Heart left ventricle (tissue), 16 donors: ENCODE data around the gene NFIB. TPM values are rescaled to one million over a fixed set of nuclear protein-coding genes. Genes with fewer than 3 reads are reported as not detected.

Experiments
- ATAC-seq, 4 donors: fragments of 200-7000 bp; cut with Tn5 transposase; one replicate each; pipeline ENCODE4 v1.9.1; 2020 to 2022; ENCODE audit warnings: moderate library complexity in 4 of 4, mild to moderate bottlenecking in 3 of 4, moderate number of reproducible peaks in 1 of 4
- DNase-seq, 5 donors: peaks; one replicate each; pipeline ENCODE4 v3.0.0-alpha.2; 2020
- H3K27ac ChIP-seq, 12 donors: fragments of 200-600 bp; sonication (generic) in 4 of 12; one replicate each; pipeline versions ENCODE4 v1.5.0 to v1.8.0; 2016 to 2022; ENCODE audit warnings: mild to moderate bottlenecking in 2 of 12
- H3K27me3 ChIP-seq, 9 donors: fragments of 200-600 bp; sonication (generic) in 2 of 9; one replicate each; pipeline versions ENCODE4 v1.5.1 to v1.8.0; 2016 to 2022; ENCODE audit warnings: mild to moderate bottlenecking in 3 of 9
- H3K36me3 ChIP-seq, 9 donors: fragments of 200-600 bp; sonication (generic) in 2 of 9; one replicate each; pipeline versions ENCODE4 v1.5.0 to v1.8.0; 2018 to 2022; ENCODE audit warnings: mild to moderate bottlenecking in 2 of 9
- H3K4me1 ChIP-seq, 12 donors: fragments of 200-600 bp; sonication (generic) in 4 of 12; one replicate each; pipeline versions ENCODE4 v1.5.0 to v1.8.0; 2016 to 2022; ENCODE audit warnings: mild to moderate bottlenecking in 3 of 12
- H3K4me3 ChIP-seq, 12 donors: fragments of 200-600 bp; sonication (generic) in 4 of 12; one replicate each; pipeline versions ENCODE4 v1.5.0 to v1.8.0; 2017 to 2022; ENCODE audit warnings: mild to moderate bottlenecking in 9 of 12, moderate library complexity in 4 of 12
- H3K9me3 ChIP-seq, 12 donors: fragments of 200-600 bp; sonication (generic) in 4 of 12; one replicate each; pipeline versions ENCODE4 v1.5.0 to v1.8.0; 2016 to 2022; ENCODE audit warnings: mild to moderate bottlenecking in 1 of 12
- POLR2A ChIP-seq, 2 donors: fragments of 450-650 bp; IDR thresholded peaks; one replicate each; pipeline ENCODE4 v1.6.1; 2017; ENCODE audit warnings: antibody characterized with exemption in 2 of 2, mild to moderate bottlenecking in 2 of 2, moderate library complexity in 2 of 2
- WGBS, 4 donors: extraction: QIAGEN DNeasy Blood & Tissue Kit in 2 of 4; methylation state at CpG; one replicate each; pipeline versions ENCODE4 v1.1.5 to v1.1.7; 2013 to 2018; 5-methylcytosine and 5-hydroxymethylcytosine counted together
- intact Hi-C, 10 donors: fragments of 100-400 bp; cut with DNase I; formaldehyde crosslinking; loops; one replicate each; pipeline versions ENCODE4 v1.11.1 to v1.14.2; 2022
- polyA plus RNA-seq, 2 donors: library from polyadenylated mRNA; stranded (reverse); fragments of 200-250 nt; gene quantifications; one replicate each; pipeline ENCODE4 v1.2.3, GENCODE V29; 2013
- total RNA-seq, 9 donors: library from RNA; depleted of rRNA in 2 of 9; stranded (reverse); fragments of >200 nt in 2 of 9; fragmentation: NEBNext Ultra II Directional in 3 of 9; extraction: Animal tissue kit (Norgen Biotek cat#: 25700) in 3 of 9; gene quantifications; one replicate each; pipeline versions ENCODE4 v1.1.0 to v1.2.4, GENCODE V29; 2016 to 2023
- TF ChIP-seq, protein P1 (sequence below), 12 donors: fragments of 200-600 bp; sonication (generic) in 4 of 12; IDR thresholded peaks; one replicate each; pipeline versions ENCODE4 v1.5.0 to v1.8.0; 2018 to 2022; ENCODE audit warnings: antibody characterized with exemption in 12 of 12, mild to moderate bottlenecking in 5 of 12
- donor health status: ischemic (EF 13 %, LVEDD 7.1; RV severe dilation, severe dysfunction).
- donor health status: healthy with polysubstance abuse.
- donor health status: DM: no; HTN: yes; CAD: no.
- donor health status: DM: no; HTN: no; CAD: no.
- donor health status: ischemic (EF 25% LVEDD 6.9; RV normal size, moderate dysfunction).
- donor health status: ischemic (EF 25% LVEDD 5.7; RV mildly dilated, moderate dysfunction).
- donor health status: healthy.
- donor health status: DM: yes; HTN: yes; CAD: no.
- donor health status: ischemic (EF 35%, LVEDD 5.7; RV mildly dilated, moderate dysfunction).
- donor health status: nonischemic (EF 11% LVEDD 7.7; RV severe dilation, severe dysfunction).
- donor health status: DM: yes; HTN: yes; CAD: no.
- donor health status: PGD.
- donor health status: ischemic (EF 29% LVEDD 5.4; RV normal size, mild dysfunction).
- donor health status: nonischemic (EF 23%, LVEDD 6.1; RV moderate dilation, normal function).

Gene NFIB
- total and polyA plus RNA-seq, 11 donors: 24.5 to 148 (median 98.2) TPM

DNA sequence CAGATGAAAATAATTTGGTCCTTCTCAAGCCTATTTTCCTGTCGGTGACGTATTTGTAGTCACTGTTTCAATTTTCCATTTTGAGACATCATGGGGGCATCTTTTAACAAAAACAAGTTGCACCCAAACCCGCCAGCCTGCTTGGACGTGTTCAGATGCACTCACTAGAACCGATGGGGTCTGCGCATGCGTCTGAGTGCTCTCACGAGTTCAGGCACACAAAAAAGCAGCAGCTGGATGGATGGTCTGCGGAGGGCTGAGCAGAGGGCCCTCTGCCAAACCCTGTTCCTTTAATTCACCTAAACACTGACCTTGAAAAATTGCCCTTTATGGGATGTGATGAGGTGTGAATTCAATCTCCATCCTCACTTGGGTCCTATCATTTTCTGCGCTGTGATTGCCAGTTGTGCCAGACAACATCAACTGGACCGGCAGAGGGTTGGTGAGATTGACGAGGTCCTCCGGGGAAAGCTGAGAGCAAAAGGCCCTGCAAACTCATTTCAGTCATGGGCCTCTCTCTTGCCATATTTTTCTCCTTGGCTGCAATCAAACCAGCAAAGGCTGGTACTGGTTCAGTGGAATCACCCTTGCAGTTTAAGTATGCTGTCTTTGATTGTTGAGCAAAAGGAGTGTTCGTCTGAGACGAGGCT is 251.9 kb downstream of the NFIB start:
- Histone ChIP-seq H3K36me3 (no peaks in the 10 kb centered on the region), H3K4me1 (peaks cover 0 to 23% (median 1%) of the 10 kb centered on the region in 12 donors), H3K27ac (no peak overlapping the region), H3K9me3 (no peaks in the 10 kb centered on the region), H3K4me3 (no peak overlapping the region), H3K27me3 (no peaks in the 10 kb centered on the region)
- 84 to 95% (median 88%) methylated on average over 15 of the region's 15 CpGs for WGBS, 4 donors
- no peak for TF ChIP-seq POLR2A (IDR thresholded peaks at IDR 0.05)
- TF ChIP-seq, protein P1, sequence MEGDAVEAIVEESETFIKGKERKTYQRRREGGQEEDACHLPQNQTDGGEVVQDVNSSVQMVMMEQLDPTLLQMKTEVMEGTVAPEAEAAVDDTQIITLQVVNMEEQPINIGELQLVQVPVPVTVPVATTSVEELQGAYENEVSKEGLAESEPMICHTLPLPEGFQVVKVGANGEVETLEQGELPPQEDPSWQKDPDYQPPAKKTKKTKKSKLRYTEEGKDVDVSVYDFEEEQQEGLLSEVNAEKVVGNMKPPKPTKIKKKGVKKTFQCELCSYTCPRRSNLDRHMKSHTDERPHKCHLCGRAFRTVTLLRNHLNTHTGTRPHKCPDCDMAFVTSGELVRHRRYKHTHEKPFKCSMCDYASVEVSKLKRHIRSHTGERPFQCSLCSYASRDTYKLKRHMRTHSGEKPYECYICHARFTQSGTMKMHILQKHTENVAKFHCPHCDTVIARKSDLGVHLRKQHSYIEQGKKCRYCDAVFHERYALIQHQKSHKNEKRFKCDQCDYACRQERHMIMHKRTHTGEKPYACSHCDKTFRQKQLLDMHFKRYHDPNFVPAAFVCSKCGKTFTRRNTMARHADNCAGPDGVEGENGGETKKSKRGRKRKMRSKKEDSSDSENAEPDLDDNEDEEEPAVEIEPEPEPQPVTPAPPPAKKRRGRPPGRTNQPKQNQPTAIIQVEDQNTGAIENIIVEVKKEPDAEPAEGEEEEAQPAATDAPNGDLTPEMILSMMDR (IDR thresholded peaks at IDR 0.05): no peak
- DNase-seq (no peak), ATAC-seq (no peak)
- intact Hi-C loops: no loop called here

DNA sequence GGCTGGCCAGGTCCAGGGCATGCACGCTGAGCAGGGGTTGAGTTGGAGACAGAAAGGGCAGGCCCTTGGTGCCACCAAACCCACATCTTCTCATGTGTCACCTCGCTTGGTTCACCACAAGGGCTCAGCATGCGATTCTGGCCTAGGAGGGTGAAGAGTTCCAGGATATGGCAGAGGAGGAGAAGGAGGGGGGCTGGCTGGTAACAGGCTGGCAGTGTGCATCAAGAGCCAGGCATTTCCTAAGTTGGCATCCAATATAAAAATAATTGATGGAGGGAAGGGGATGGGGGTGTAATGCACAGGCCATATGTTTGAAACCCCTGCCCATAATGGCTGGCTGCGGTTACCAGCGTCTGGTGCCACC is 255.6 kb downstream of the NFIB start:
- no peak for DNase-seq
- H3K27ac ChIP-seq: no peak overlapping the region

GRCh38 chr9:14057368-14058324 is 256.3 kb downstream of the NFIB start:
- peak in 1 of 5 donors; percentile 35 for DNase-seq
- no peak for TF ChIP-seq POLR2A (IDR thresholded peaks at IDR 0.05)
- TF ChIP-seq, protein P1 (IDR thresholded peaks at IDR 0.05): no peak
- H3K27me3 ChIP-seq: no peaks in the 10 kb centered on the region
- H3K9me3 ChIP-seq: no peaks in the 10 kb centered on the region
- H3K4me3 ChIP-seq: no peak overlapping the region
- peaks cover 0 to 28% (median 10%) of the 10 kb centered on the region in 12 donors for H3K4me1 ChIP-seq
- H3K36me3 ChIP-seq: no peaks in the 10 kb centered on the region
- H3K27ac ChIP-seq: no peak overlapping the region
- peak in 2 of 4 donors; percentile 36 to 82 for ATAC-seq
- 58 to 68% (median 61%) methylated on average over 13 of the region's 13 CpGs for WGBS, 4 donors
- intact Hi-C loops: loop anchor here in 1 of 10 donors (2.0 kb wide), 1 partner anchor 19 kb away; no protein-coding TSS in a partner anchor

More for the DNA sequence above, 255.6 kb downstream of the NFIB start:
- ATAC-seq: no peak
- Histone ChIP-seq H3K36me3 (no peaks in the 10 kb centered on the region), H3K27me3 (no peaks in the 10 kb centered on the region), H3K4me3 (no peak overlapping the region), H3K4me1 (peaks cover 0 to 28% (median 10%) of the 10 kb centered on the region in 12 donors), H3K9me3 (no peaks in the 10 kb centered on the region)
- intact Hi-C loops: no loop called here
- WGBS, 4 donors: 73 to 88% (median 80%) methylated on average over 5 of the region's 5 CpGs
- TF ChIP-seq, protein P1 (IDR thresholded peaks at IDR 0.05): no peak
- no peak for TF ChIP-seq POLR2A (IDR thresholded peaks at IDR 0.05)

DNA sequence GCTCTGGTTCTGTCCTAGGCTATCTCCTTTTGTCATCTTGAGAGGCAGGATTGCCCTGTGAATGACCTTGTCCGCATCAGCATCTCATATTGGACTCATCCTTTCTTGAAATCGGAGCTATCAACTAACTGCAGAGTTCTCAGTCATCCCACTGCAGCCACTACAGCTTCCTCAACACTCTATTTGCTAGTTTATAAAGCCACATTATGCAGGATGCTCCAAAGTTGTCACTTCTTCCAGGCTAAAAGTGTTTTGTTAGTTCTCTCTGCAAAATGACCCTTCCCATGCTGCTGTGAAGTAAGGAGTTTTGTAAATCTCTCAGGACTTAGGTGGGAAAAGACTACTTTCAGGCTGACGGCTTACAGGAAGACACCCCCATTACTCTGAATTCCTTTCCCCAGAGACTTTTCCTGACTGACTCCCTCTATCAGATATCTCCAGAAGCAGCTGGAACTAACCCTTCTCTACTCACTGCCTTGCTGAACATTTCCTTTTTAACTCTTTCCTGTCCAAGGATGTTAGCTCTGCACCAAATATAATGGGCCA is 257.6 kb downstream of the NFIB start:
- H3K36me3 ChIP-seq: no peaks in the 10 kb centered on the region
- DNase-seq: no peak
- peak in 2 of 4 donors; percentile 24 to 41 for ATAC-seq
- WGBS, 4 donors: 28 to 45% (median 32%) methylated on average over 3 of the region's 3 CpGs
- H3K4me3 ChIP-seq: no peak overlapping the region
- peaks cover 0 to 37% (median 11%) of the 10 kb centered on the region in 12 donors for H3K4me1 ChIP-seq
- no peaks in the 10 kb centered on the region for H3K27me3 ChIP-seq
- intact Hi-C loops: loop anchor here in 1 of 10 donors (2.0 kb wide), 1 partner anchor 20 kb away; no protein-coding TSS in a partner anchor
- no peaks in the 10 kb centered on the region for H3K9me3 ChIP-seq
- peak overlapping the region in 1 of 12 donors; percentile 5 for H3K27ac ChIP-seq
- TF ChIP-seq, protein P1 (IDR thresholded peaks at IDR 0.05): no peak
- no peak for TF ChIP-seq POLR2A (IDR thresholded peaks at IDR 0.05)
